HepG2 (cell line): ENCODE measurements around the gene ANKRD65. TPM values are rescaled to one million over a fixed set of nuclear protein-coding genes. Genes with fewer than 3 reads are reported as not detected.

ENCODE experiments used
- E2F5 ChIP-seq: sonication (generic); formaldehyde crosslinking; conservative IDR thresholded peaks from 2 replicates; pipeline ENCODE4 v1.4.0; 2020; ENCODE audit warnings: missing genetic modification reagents
- GABPB1 ChIP-seq: IDR thresholded peaks from 2 replicates; pipeline ENCODE4 v1.6.1; 2016; ENCODE audit warnings: mild to moderate bottlenecking, missing genetic modification reagents, moderate library complexity, missing compliant biosample characterization
- NONO ChIP-seq, 2 experiments: fragments of 450-650 bp in 1 of 2; sonication (generic) in 1 of 2; formaldehyde crosslinking in 1 of 2; IDR thresholded peaks in 1 of 2; conservative IDR thresholded peaks in 1 of 2; 2 replicates each; pipeline versions ENCODE4 v1.6.1 to v1.8.0; 2017 to 2022; ENCODE audit warnings: mild to moderate bottlenecking in 1 of 2, missing genetic modification reagents in 1 of 2, moderate library complexity in 1 of 2
- PRDM4 ChIP-seq: sonication (generic); formaldehyde crosslinking; IDR thresholded peaks from 2 replicates; pipeline ENCODE4 v1.9.0; 2021; ENCODE audit warnings: missing genetic modification reagents, borderline replicate concordance
- SUZ12 ChIP-seq: fragments of 150-350 bp; IDR thresholded peaks from 2 replicates; pipeline ENCODE4 v1.6.1; 2014; ENCODE audit warnings: low read depth, low read length
- XRCC5 ChIP-seq: fragments of 200-400 bp; formaldehyde crosslinking; optimal IDR thresholded peaks from 2 replicates; pipeline ENCODE3; 2017; ENCODE audit warnings: mild to moderate bottlenecking, low read length
- ZBTB7A ChIP-seq: sonication (generic); formaldehyde crosslinking; IDR thresholded peaks from 2 replicates; pipeline ENCODE4 v1.8.0; 2022; ENCODE audit warnings: mild to moderate bottlenecking, missing genetic modification reagents
- ZNF317 ChIP-seq: sonication (generic); formaldehyde crosslinking; IDR thresholded peaks from 2 replicates; pipeline ENCODE4 v1.5.0; 2020; ENCODE audit warnings: mild to moderate bottlenecking, missing genetic modification reagents
- ZNF432 ChIP-seq: sonication (generic); formaldehyde crosslinking; IDR thresholded peaks from 2 replicates; pipeline ENCODE4 v1.5.0; 2020; ENCODE audit warnings: missing genetic modification reagents, mild to moderate bottlenecking, borderline replicate concordance
- ZNF788 ChIP-seq: sonication (generic); formaldehyde crosslinking; IDR thresholded peaks from 2 replicates; pipeline ENCODE4 v1.5.0; 2020; ENCODE audit warnings: mild to moderate bottlenecking, missing genetic modification reagents, borderline replicate concordance
- polyA plus RNA-seq, 8 experiments: library from polyadenylated mRNA; depleted of rRNA in 3 of 8; stranded (reverse) in 7 of 8; unstranded in 1 of 8; fragments of >200 nt; fragmentation: Illumina TruSeq in 4 of 8; extraction: Trizol in 4 of 8; gene quantifications; 2 replicates each; pipeline versions ENCODE4 v1.2.1 to v1.2.3, GENCODE V29; 2011 to 2016; ENCODE audit warnings: low read depth in 4 of 8, missing spikeins in 1 of 8, mixed read lengths in 1 of 8; ENCODE audit not compliant: insufficient read depth in 1 of 8
- total RNA-seq, 5 experiments: library from RNA; depleted of rRNA; stranded (reverse); fragments of >200 nt; fragmentation: Illumina TruSeq; extraction: Trizol; gene quantifications; 2 replicates each; pipeline ENCODE4 v1.2.3, GENCODE V29; 2016; ENCODE audit warnings: low read depth in 1 of 5
- TF ChIP-seq, protein P1 (sequence below): sonication (generic); formaldehyde crosslinking; IDR thresholded peaks from 2 replicates; pipeline ENCODE4 v1.4.0; 2020; ENCODE audit warnings: mild to moderate bottlenecking, missing genetic modification reagents
- TF ChIP-seq, protein P2 (sequence below): sonication (generic); formaldehyde crosslinking; IDR thresholded peaks from 2 replicates; pipeline ENCODE4 v1.5.0; 2020; ENCODE audit warnings: missing genetic modification reagents, mild to moderate bottlenecking, borderline replicate concordance

ANKRD65 gene
- total and polyA plus RNA-seq, 2 of the 13 experiments (the other 11 are each of a cell fraction or from before 2014, with no cell fraction given), result 12.1 to 30.1 TPM

DNA sequence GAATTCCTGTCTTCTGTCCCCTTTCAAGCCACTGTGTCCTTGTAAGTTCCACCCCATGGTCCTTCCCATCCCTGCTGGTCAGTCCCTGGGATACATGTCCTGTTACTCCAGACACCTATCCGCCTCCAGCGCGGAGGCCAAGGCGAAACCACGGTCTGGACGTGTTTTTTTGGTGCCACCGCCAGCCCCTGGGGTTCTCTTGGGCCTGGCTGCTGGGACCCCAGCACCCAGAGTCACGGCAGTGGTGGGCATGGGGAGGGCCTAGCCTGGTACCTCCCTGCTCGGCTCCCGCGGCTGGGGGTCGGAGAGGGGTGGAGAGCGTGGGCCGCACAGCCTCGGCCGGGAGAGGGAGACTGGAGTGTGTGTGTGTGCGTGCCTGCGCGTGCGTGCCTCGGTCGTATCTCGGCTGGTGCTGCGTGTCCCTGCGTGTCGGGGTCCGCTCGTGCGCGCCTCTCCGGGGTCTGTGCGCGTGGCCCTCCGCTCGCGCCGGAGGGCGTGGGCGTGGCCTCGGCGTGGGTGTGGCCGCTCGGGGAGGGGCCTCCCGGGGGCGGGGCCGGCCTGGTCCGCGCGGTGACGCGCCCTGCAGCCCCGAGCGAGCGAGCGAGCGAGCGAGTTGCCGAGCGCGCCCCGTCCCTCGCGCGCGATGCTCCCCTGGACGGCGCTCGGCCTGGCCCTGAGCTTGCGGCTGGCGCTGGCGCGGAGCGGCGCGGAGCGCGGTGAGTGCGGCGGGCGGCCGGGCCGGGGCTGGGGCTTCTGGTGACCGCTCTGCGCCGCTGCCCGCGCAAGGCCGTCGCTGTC is 14.2 kb upstream of the ANKRD65 start, which contains the start of gene VWA1 (continued):
- TF ChIP-seq XRCC5, result peak; percentile 33
- no peak for TF ChIP-seq ZNF317 (CRISPR knock-in tag)
- 0 out of 2 replicates have a peak, but pooled peaks have one; percentile 14 for TF ChIP-seq E2F5
- TF ChIP-seq GABPB1, result peak; percentile 57; the same call in 1 of the 2 replicates
- TF ChIP-seq NONO (IDR thresholded peaks at IDR 0.05), result no peak
- 0 out of 2 replicates have a peak, but pooled peaks have one; percentile 27 for TF ChIP-seq NONO (CRISPR knock-in tag; conservative IDR thresholded peaks at IDR 0.05)
- TF ChIP-seq, protein P1, sequence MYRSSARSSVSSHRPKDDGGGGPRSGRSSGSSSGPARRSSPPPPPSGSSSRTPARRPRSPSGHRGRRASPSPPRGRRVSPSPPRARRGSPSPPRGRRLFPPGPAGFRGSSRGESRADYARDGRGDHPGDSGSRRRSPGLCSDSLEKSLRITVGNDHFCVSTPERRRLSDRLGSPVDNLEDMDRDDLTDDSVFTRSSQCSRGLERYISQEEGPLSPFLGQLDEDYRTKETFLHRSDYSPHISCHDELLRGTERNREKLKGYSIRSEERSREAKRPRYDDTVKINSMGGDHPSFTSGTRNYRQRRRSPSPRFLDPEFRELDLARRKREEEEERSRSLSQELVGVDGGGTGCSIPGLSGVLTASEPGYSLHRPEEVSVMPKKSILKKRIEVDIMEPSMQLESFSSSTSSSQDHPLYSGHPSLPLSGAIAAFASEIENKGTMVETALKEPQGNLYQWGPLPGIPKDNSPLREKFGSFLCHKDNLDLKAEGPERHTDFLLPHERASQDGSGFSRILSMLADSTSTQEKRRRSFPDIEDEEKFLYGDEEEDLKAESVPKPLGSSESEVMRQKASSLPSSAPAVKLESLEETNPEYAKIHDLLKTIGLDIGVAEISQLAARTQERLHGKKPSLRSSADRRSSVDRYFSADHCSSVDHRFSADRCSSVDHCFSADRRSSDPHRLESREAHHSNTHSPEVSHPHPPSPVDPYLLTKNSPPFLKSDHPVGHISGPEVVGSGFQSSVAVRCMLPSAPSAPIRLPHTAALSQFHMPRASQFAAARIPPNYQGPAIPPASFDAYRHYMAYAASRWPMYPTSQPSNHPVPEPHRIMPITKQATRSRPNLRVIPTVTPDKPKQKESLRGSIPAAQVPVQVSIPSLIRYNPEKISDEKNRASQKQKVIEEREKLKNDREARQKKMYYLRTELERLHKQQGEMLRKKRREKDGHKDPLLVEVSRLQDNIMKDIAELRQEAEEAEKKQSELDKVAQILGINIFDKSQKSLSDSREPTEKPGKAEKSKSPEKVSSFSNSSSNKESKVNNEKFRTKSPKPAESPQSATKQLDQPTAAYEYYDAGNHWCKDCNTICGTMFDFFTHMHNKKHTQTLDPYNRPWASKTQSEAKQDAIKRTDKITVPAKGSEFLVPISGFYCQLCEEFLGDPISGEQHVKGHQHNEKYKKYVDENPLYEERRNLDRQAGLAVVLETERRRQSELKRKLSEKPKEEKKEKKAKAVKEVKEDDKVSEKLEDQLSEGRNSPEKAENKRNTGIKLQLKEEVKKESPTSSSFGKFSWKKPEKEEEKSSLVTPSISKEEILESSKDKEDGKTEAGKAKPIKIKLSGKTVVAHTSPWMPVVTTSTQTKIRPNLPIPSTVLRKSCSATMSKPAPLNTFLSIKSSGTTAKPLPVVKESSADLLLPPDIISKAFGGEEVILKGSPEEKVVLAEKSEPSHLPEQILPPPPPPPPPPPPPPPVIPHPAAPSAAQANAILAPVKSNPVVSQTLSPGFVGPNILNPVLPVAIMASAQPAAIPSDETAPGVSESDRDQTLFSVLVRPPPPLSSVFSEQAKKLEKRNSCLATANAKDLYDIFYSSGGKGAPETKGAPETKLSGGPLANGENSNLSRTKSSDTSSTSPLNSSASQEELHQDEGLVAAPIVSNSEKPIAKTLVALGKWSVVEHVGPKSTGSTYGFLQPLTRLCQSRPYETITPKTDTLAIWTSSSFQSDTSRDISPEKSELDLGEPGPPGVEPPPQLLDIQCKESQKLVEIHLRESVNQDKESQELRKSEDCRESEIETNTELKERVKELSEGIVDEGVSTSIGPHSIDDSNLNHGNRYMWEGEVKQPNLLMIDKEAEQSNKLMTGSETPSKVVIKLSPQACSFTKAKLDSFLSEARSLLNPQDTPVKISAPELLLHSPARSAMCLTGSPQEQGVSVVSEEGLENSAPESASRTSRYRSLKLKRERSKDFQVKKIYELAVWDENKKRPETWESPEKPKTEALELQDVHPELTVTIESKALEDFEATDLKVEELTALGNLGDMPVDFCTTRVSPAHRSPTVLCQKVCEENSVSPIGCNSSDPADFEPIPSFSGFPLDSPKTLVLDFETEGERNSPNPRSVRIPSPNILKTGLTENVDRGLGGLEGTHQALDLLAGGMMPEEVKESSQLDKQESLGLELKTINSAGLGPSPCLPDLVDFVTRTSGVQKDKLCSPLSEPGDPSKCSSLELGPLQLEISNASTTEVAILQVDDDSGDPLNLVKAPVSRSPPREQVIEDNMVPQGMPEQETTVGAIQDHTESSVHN (CRISPR knock-in tag), result 0 out of 2 replicates have a peak, but pooled peaks have one; percentile 15
- no peak for TF ChIP-seq SUZ12
- TF ChIP-seq, protein P2, sequence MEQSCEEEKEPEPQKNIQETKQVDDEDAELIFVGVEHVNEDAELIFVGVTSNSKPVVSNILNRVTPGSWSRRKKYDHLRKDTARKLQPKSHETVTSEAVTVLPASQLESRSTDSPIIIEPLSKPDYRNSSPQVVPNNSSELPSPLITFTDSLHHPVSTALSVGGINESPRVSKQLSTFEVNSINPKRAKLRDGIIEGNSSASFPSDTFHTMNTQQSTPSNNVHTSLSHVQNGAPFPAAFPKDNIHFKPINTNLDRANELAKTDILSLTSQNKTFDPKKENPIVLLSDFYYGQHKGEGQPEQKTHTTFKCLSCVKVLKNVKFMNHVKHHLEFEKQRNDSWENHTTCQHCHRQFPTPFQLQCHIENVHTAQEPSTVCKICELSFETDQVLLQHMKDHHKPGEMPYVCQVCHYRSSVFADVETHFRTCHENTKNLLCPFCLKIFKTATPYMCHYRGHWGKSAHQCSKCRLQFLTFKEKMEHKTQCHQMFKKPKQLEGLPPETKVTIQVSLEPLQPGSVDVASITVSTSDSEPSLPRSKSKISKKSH (CRISPR knock-in tag), result no peak
- TF ChIP-seq ZNF788 (CRISPR knock-in tag), result peak; percentile 79; the same call in 1 of the 2 replicates
- no peak for TF ChIP-seq ZBTB7A (CRISPR knock-in tag)
- TF ChIP-seq PRDM4 (CRISPR knock-in tag), result no peak
- TF ChIP-seq ZNF432 (CRISPR knock-in tag), result no peak
